ENCODE data around the gene PLIN3. TPM values are rescaled to one million over a fixed set of nuclear protein-coding genes. Genes with fewer than 3 reads are reported as not detected.
A peak's percentile ranks its signal among the peaks of the same experiment; 100 is the strongest.

The PLIN3 gene
- total and polyA plus RNA-seq, 2 donors (not counting 3 experiments of a cell fraction or from before 2014, with no cell fraction given), result 76.8 to 88.9 TPM

DNA sequence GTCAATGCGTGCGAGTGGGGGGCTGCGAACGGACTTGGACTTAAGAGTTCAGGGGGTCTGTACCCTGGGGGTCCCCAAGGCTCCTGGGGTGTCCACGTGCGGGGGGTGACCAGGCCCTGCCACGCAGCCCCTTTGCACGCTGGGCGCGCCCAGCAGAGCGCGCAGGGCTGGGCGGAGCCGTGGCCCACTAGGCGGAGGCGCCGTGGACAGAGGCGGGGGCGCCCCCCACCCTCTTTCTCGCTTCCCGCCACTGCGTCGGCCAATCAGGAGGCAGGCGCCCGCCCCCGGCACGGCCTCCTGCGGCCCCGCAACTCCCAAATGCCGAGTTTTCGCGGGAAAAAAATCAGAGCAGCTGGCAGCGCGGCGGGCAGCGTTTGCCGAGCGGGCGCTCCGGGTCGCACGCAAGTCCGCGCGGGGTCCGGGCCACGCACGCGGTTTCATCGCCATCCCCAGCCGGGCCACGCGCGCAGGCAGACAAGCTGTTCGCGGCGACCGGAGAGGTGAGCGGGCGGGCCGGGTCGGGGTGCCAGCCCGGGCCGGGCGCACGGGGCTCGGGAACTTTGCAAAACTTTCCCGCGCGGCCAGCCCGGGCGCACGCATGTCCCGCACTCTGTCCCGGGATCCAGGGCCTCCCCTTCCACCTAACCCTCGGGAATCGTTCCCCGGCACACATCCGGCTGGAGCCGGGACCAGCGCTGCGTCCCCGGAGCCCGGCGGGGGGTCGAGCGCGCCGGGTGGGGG lies 41.9 kb upstream of the PLIN3 start, which contains the start of gene UHRF1:
TSS of gene UHRF1 (plus strand) at position 346 of the 741 bp plus-strand sequence. CDS start 1,385 bp downstream, outside the sequence.
- Histone ChIP-seq H3K4me1 (ENCODE audit: control insufficient read depth, extremely low read depth, insufficient read depth, low read length) (peaks cover 21% of the 10 kb centered on the region), H4K20me1 (replicated peaks; ENCODE audit: control insufficient read depth, extremely low read depth, insufficient read depth, low read length) (no peaks in the 10 kb centered on the region), H3K36me3 (ENCODE audit: control insufficient read depth in 2 of 2, extremely low read depth in 1 of 2, insufficient read depth in 2 of 2, low read length in 2 of 2) (no peaks in the 10 kb centered on the region), H3K27me3 (ENCODE audit: control insufficient read depth in 2 of 2, insufficient read depth in 2 of 2, low read length in 2 of 2) (no peaks in the 10 kb centered on the region), H3K4me2 (ENCODE audit: insufficient read depth, low read length) (peak within 1 kb of the TSS; percentile 90), H3K9ac (replicated peaks; ENCODE audit: extremely low read depth, insufficient read depth, low read length) (peak within 1 kb of the TSS; percentile 65), H3K4me3 (replicated peaks in 1 of 3; ENCODE audit: insufficient read depth in 1 of 3, low read depth in 1 of 3, low read length in 3 of 3) (peak within 1 kb of the TSS; percentile 71 to 77 (median 74)), H3K9me3 (replicated peaks; ENCODE audit: control insufficient read depth, insufficient read depth, low read length) (no peaks in the 10 kb centered on the region), H3K9me1 (replicated peaks; ENCODE audit: control insufficient read depth, extremely low read depth, insufficient read depth, low read length) (no peaks in the 10 kb centered on the region), H3K27ac (ENCODE audit: insufficient read depth, low read depth, low read length) (peak within 1 kb of the TSS; percentile 58), H2AFZ (ENCODE audit: low read depth, low read length) (peak within 1 kb of the TSS; percentile 79), H3K79me2 (ENCODE audit: control insufficient read depth, insufficient read depth, low read length) (peaks cover 36% of the 10 kb centered on the region)
- intact Hi-C loops (cut with micrococcal nuclease) (no loop called here), dilution Hi-C loops (cut with MboI; ENCODE audit: extremely low pct_ligation_motif_present, low sequenced_read_pairs) (no loop called here)
- TF ChIP-seq POLR2A (IDR thresholded peaks at IDR 0.05; ENCODE audit: low read depth, low read length), result peak; percentile 34
- TF ChIP-seq JUN (IDR thresholded peaks at IDR 0.05; ENCODE audit: borderline replicate concordance, insufficient read depth, insufficient read length, low read depth), result no peak
- peak; percentile 1 for TF ChIP-seq POLR2AphosphoS5 (IDR thresholded peaks at IDR 0.05; ENCODE audit: insufficient read depth, low read depth, low read length)
- TF ChIP-seq EZH2 (IDR thresholded peaks at IDR 0.05; ENCODE audit: borderline replicate concordance, low read depth, low read length, severe bottlenecking), result no peak
- TF ChIP-seq, protein P1, sequence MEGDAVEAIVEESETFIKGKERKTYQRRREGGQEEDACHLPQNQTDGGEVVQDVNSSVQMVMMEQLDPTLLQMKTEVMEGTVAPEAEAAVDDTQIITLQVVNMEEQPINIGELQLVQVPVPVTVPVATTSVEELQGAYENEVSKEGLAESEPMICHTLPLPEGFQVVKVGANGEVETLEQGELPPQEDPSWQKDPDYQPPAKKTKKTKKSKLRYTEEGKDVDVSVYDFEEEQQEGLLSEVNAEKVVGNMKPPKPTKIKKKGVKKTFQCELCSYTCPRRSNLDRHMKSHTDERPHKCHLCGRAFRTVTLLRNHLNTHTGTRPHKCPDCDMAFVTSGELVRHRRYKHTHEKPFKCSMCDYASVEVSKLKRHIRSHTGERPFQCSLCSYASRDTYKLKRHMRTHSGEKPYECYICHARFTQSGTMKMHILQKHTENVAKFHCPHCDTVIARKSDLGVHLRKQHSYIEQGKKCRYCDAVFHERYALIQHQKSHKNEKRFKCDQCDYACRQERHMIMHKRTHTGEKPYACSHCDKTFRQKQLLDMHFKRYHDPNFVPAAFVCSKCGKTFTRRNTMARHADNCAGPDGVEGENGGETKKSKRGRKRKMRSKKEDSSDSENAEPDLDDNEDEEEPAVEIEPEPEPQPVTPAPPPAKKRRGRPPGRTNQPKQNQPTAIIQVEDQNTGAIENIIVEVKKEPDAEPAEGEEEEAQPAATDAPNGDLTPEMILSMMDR (IDR thresholded peaks at IDR 0.05; ENCODE audit: extremely low read depth in 1 of 2, insufficient read depth in 1 of 2, low read depth in 1 of 2, low read length in 2 of 2), result no peak
- TF ChIP-seq FOS (IDR thresholded peaks at IDR 0.05; ENCODE audit: borderline replicate concordance, insufficient read depth, low read length), result no peak
- no peak for TF ChIP-seq MYC (IDR thresholded peaks at IDR 0.05; ENCODE audit: low read depth, low read length)
- no TSS peak for BruUV-seq (replicated peaks)
- ChIA-PET POLR2A (no interaction called here), CTCF (interaction anchor here (1.0 to 5.6 kb wide), 3 partner anchors 38 to 100 kb away, joined by 3 to 176 read pairs (median 4); partner anchors contain the start of gene PLIN3)
- DNase-seq (ENCODE audit: low read depth, low spot score) (no peak), FAIRE-seq (peak; percentile 42)
